K562 (cell line): ENCODE data around the gene FAM110D. TPM values are rescaled to one million over a fixed set of nuclear protein-coding genes. Genes with fewer than 3 reads are reported as not detected.

Experiments
- CBFB ChIP-seq: sonication (generic); formaldehyde crosslinking; IDR thresholded peaks from 2 replicates; pipeline ENCODE4 v1.4.0; 2020; ENCODE audit warnings: mild to moderate bottlenecking, missing genetic modification reagents
- E2F6 ChIP-seq, 2 experiments: IDR thresholded peaks; 2 replicates each; pipeline ENCODE4 v1.6.1; 2011; ENCODE audit warnings: borderline replicate concordance in 1 of 2, control low read depth in 1 of 2, low read depth in 1 of 2, low read length in 1 of 2, mild to moderate bottlenecking in 1 of 2, mixed read lengths in 1 of 2, moderate library complexity in 1 of 2; ENCODE audit not compliant: insufficient read depth in 1 of 2, insufficient read length in 1 of 2, poor library complexity in 1 of 2, severe bottlenecking in 1 of 2; ENCODE audit errors: extremely low read depth in 1 of 2
- ELF4 ChIP-seq: fragments of 450-650 bp; formaldehyde crosslinking; IDR thresholded peaks from 2 replicates; pipeline ENCODE4 v1.4.0; 2022; ENCODE audit warnings: missing genetic modification characterization
- ETS2 ChIP-seq: IDR thresholded peaks from 2 replicates; pipeline ENCODE4 v1.6.1; 2016; ENCODE audit warnings: borderline replicate concordance, missing genetic modification characterization, mild to moderate bottlenecking, moderate library complexity, missing compliant biosample characterization; ENCODE audit not compliant: poor library complexity, severe bottlenecking
- L3MBTL2 ChIP-seq: fragments of 450-650 bp; IDR thresholded peaks from 2 replicates; pipeline ENCODE4 v1.6.1; 2016; ENCODE audit warnings: mild to moderate bottlenecking, moderate library complexity
- POLR2A ChIP-seq: fragments of 450-650 bp; conservative IDR thresholded peaks from 2 replicates; pipeline ENCODE4 v1.6.1; 2016
- POLR3A ChIP-seq: IDR thresholded peaks from 2 replicates; pipeline ENCODE4 v1.6.1; 2011; ENCODE audit warnings: borderline replicate concordance, mild to moderate bottlenecking, moderate library complexity; ENCODE audit not compliant: insufficient read length, insufficient read depth; ENCODE audit errors: extremely low read depth
- RB1 ChIP-seq: fragments of 450-650 bp; IDR thresholded peaks from 2 replicates; pipeline ENCODE4 v1.6.1; 2017; ENCODE audit warnings: low read depth, mild to moderate bottlenecking
- RNF2 ChIP-seq: sonication (generic); IDR thresholded peaks from 2 replicates; pipeline ENCODE4 v1.6.1; 2016
- SETDB1 ChIP-seq: IDR thresholded peaks from one replicate; pipeline ENCODE4 v1.6.1; 2012; ENCODE audit warnings: low read length, control low read depth, inconsistent platforms
- SUPT5H ChIP-seq: fragments of 450-650 bp; IDR thresholded peaks from 2 replicates; pipeline ENCODE4 v1.6.1; 2016
- TAF1 ChIP-seq: IDR thresholded peaks from 2 replicates; pipeline ENCODE4 v1.6.1; 2011; ENCODE audit warnings: mild to moderate bottlenecking, low read length, moderate library complexity; ENCODE audit not compliant: insufficient read depth, control insufficient read depth, severe bottlenecking; ENCODE audit errors: extremely low read depth
- TARDBP ChIP-seq: fragments of 450-650 bp; IDR thresholded peaks from 2 replicates; pipeline ENCODE4 v1.6.1; 2016
- ZNF609 ChIP-seq: sonication (generic); formaldehyde crosslinking; IDR thresholded peaks from 2 replicates; pipeline ENCODE4 v1.8.1; 2023; ENCODE audit warnings: missing genetic modification reagents, mild to moderate bottlenecking, borderline replicate concordance
- polyA plus RNA-seq, 8 experiments: library from polyadenylated mRNA; depleted of rRNA in 4 of 8; stranded (reverse) in 5 of 8; unstranded in 3 of 8; fragments of >200 nt; fragmentation: Nextera tagmentation in 2 of 8; fragmentation: Illumina TruSeq in 1 of 8; extraction: Ambion mirVana in 2 of 8; extraction: Trizol in 1 of 8; gene quantifications; 2 replicates each; pipeline versions ENCODE4 v1.2.1 to v1.2.3, GENCODE V29; 2011 to 2014; ENCODE audit warnings: inconsistent platforms in 1 of 8, missing spikeins in 1 of 8
- total RNA-seq, 7 experiments: library from RNA; depleted of rRNA in 6 of 7; stranded (reverse); fragments of >200 nt in 6 of 7; fragmentation: Illumina TruSeq in 2 of 7; extraction: Trizol in 2 of 7; gene quantifications; 2 replicates each; pipeline versions ENCODE4 v1.2.1 to v1.2.3, GENCODE V29; 2011 to 2021; ENCODE audit warnings: low replicate concordance in 1 of 7

FAM110D gene
- total and polyA plus RNA-seq, 9 of the 15 experiments (the other 6 are each of a cell fraction or from before 2014, with no cell fraction given): 0.04 to 1.1 (median 0.33) TPM

- TF ChIP-seq E2F6 (IDR thresholded peaks at IDR 0.05; ENCODE audit: borderline replicate concordance in 1 of 2, extremely low read depth in 1 of 2, insufficient read depth in 1 of 2, insufficient read length in 1 of 2, low read depth in 1 of 2, low read length in 1 of 2, poor library complexity in 1 of 2, severe bottlenecking in 1 of 2): peak; percentile 80 to 96
- peak; percentile 84 for TF ChIP-seq POLR2A
- 0 out of 2 replicates have a peak, but pooled peaks have one; percentile 3 for TF ChIP-seq RNF2
- TF ChIP-seq ELF4 (CRISPR knock-in tag): peak; percentile 48; the same call in 1 of the 2 replicates
- TF ChIP-seq TARDBP: 0 out of 2 replicates have a peak, but pooled peaks have one; percentile 21
- peak; percentile 75 for TF ChIP-seq SUPT5H
- TF ChIP-seq ETS2 (tag): no peak
- TF ChIP-seq SETDB1: no peak
- TF ChIP-seq POLR3A: no peak
- peak; percentile 86 for TF ChIP-seq TAF1
- TF ChIP-seq CBFB (CRISPR knock-in tag): 0 out of 2 replicates have a peak, but pooled peaks have one; percentile 42
- peak; percentile 65 for TF ChIP-seq L3MBTL2
- TF ChIP-seq RB1: peak; percentile 97
- peak; percentile 78; the same call in 1 of the 2 replicates for TF ChIP-seq ZNF609 (CRISPR knock-in tag)
Measured at GRCh38 chr1:26111530-26112406, 47.1 kb upstream of the FAM110D start, which contains the start of gene PDIK1L (continued).
